ENCODE results near the gene GRIN2C. TPM values are rescaled to one million over a fixed set of nuclear protein-coding genes. Genes with fewer than 3 reads are reported as not detected.

The GRIN2C gene
- total RNA-seq, 1 experiment from 2014 or later, result not detected

DNA sequence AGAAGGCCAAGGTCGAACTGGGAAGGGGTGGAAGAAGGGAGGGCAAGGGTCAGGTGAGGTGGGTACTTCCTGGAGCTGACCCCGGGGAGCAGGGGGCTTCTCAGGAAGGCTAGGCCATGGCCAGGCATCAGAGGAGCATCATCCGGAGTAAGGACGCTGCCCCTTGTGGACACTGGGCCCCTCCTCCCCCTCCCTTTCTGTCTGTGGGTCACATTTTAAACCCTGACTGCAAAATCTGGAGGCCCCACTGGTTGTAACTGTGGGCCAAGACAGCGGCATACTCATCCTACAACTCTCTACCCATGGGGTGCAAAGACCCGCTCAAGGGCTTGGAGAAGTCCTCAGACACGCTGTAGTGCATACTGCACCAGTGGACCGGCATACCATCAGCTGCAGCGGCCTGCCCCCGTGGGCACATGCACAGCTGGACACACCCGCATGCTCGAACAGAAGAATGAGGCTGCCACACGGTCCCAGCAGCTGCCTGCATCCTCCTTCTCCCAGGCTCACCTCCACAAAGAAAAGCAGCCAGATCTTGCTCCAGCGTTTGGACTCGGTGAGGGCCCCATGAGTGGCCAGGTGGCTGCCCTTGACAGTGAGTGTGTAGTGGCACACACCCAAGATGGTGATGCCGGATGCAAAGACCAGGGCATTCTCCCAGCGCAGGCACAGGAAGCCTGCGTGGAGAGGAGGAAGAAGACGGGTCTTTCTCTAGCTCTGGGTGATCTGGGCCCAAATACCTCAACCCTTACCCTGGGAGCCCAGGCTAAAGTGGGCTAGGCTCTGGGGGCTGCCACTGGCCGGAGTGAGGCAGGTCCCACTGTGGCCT lies 32.5 kb upstream of the GRIN2C start:
- Histone ChIP-seq H3K9me3 (replicated peaks) (no peaks in the 10 kb centered on the region), H3K27ac (no peak overlapping the region), H3K36me3 (no peaks in the 10 kb centered on the region), H3K4me1 (no peaks in the 10 kb centered on the region), H3K27me3 (peaks cover 62% of the 10 kb centered on the region), H3K4me3 (no peak overlapping the region)
- DNase-seq, result no peak

GRCh38 chr17:74890554-74890953 lies 30.9 kb upstream of the GRIN2C start:
- Histone ChIP-seq H3K27ac (no peak overlapping the region), H3K4me1 (no peaks in the 10 kb centered on the region), H3K36me3 (no peaks in the 10 kb centered on the region), H3K9me3 (replicated peaks) (no peaks in the 10 kb centered on the region), H3K27me3 (peaks cover 56% of the 10 kb centered on the region), H3K4me3 (no peak overlapping the region)
- no peak for DNase-seq

DNA sequence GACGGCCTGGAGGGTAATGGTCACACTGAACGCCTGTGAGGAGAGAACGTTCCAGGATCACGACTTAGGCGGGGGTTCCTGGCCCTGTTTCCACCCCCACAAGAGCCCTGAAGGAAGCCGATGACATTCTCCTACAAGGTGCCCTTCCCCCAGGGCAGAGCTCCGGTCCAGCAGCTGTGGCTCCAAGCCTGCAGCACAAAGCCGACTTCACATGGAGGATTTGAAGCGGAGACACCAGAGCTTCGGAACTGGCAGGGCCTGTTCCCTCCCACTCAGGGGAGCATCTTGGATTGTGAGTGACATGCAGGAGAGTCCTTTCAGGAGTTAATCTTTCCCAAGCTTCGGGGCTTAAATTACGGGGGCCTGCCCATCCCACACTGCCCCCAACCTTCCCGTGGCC lies 28.8 kb upstream of the GRIN2C start:
- H3K4me1 ChIP-seq, result no peaks in the 10 kb centered on the region
- H3K27me3 ChIP-seq, result peaks cover 52% of the 10 kb centered on the region
- no peak overlapping the region for H3K27ac ChIP-seq
- H3K9me3 ChIP-seq (replicated peaks), result no peaks in the 10 kb centered on the region
- DNase-seq, result no peak
- no peak overlapping the region for H3K4me3 ChIP-seq
- no peaks in the 10 kb centered on the region for H3K36me3 ChIP-seq

DNA sequence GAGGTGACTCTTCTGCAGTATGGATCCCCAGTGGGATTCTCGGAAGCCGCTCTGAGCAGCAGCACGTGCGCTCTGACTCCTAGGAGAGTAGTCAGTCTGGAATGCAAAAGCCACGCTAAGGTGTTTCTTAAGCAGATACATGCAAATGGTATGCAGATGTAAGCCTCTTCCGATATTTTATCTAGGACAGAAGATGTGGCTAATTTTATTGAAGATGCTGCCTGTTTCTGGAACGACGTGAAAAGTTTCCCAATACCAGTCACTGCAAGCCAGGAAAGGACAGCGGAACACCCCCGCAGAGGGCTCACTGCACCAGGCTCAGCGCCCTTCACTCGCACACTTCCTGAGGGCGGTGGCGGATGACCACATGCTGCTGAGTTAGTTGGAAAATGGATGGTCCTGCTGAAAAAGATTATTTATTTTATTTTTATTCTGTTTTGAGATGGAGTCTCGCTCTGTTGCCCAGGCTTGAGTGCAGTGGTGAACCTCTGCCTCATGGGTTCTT lies 23.6 kb upstream of the GRIN2C start:
- Histone ChIP-seq H3K27ac (no peak overlapping the region), H3K9me3 (replicated peaks) (no peaks in the 10 kb centered on the region), H3K4me3 (no peak overlapping the region), H3K36me3 (no peaks in the 10 kb centered on the region), H3K27me3 (peaks cover 53% of the 10 kb centered on the region), H3K4me1 (no peaks in the 10 kb centered on the region)
- DNase-seq, result no peak

DNA sequence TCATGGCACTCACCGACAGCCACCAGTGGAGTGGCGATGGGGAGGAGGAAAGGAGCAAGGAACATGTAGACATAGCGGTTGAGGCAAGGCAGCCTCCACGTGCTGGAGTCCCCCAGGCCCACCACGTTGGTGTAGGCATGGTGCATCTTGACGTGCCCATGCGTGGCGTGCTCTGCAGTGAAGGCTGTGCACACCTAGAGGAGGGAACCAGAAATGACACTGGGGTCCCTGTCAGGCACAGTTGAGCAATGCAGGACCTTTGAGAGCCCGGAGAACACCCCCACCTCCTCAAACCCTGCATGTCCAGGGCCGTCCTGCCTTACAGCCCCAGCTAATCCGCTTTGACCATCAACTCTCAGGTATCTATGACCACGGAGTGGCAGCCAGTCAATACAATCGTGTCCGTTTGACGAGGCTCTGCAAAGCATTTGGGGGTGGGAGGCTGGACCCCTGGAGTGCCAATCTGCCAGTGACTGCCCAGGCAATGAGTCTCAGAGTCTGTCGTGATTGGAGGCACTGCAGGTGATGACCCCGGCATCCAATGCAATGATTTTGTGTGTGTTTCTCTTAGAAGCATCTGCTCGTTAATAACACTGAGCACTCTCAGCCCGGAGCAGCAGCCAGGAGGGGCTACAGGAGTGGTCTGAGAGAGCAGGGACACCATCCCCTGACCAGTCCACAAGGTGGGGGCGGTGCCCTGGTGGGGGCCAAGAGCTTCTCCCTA lies 23.0 kb upstream of the GRIN2C start:
- H3K4me1 ChIP-seq, result no peaks in the 10 kb centered on the region
- no peak overlapping the region for H3K4me3 ChIP-seq
- no peak for DNase-seq
- H3K36me3 ChIP-seq, result no peaks in the 10 kb centered on the region
- H3K27ac ChIP-seq, result no peak overlapping the region
- peaks cover 53% of the 10 kb centered on the region for H3K27me3 ChIP-seq
- H3K9me3 ChIP-seq (replicated peaks), result no peaks in the 10 kb centered on the region

DNA sequence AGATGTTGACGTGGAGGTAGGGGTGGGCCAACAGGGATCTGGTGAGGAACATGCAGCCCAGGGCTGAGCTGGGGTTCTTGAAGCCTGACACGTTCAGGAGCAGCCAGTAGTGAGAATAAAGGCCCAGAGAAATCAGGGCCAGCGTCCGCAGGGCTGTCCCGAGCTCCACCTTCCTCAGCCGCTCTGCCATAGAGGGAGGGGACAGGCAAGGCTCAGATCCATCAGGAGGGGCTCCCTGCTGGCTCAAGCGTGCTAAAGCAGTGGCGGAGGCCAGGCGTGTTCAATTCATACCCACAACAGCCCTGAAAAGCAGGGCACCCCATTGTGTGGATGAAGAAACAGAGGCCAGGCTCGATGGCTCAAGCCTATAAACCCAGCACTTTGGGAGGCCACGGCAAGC lies 21.4 kb upstream of the GRIN2C start:
- DNase-seq, result no peak
- Histone ChIP-seq H3K36me3 (no peaks in the 10 kb centered on the region), H3K4me3 (no peak overlapping the region), H3K4me1 (no peaks in the 10 kb centered on the region), H3K27ac (no peak overlapping the region), H3K27me3 (peaks cover 46% of the 10 kb centered on the region), H3K9me3 (replicated peaks) (no peaks in the 10 kb centered on the region)

- Histone ChIP-seq H3K4me3 (no peak overlapping the region), H3K4me1 (no peaks in the 10 kb centered on the region), H3K36me3 (no peaks in the 10 kb centered on the region), H3K27me3 (peaks cover 45% of the 10 kb centered on the region), H3K9me3 (replicated peaks) (no peaks in the 10 kb centered on the region), H3K27ac (no peak overlapping the region)
- DNase-seq, result no peak
These were observed 19.6 kb upstream of the GRIN2C start for GRCh38 chr17:74879308-74879707.

DNA sequence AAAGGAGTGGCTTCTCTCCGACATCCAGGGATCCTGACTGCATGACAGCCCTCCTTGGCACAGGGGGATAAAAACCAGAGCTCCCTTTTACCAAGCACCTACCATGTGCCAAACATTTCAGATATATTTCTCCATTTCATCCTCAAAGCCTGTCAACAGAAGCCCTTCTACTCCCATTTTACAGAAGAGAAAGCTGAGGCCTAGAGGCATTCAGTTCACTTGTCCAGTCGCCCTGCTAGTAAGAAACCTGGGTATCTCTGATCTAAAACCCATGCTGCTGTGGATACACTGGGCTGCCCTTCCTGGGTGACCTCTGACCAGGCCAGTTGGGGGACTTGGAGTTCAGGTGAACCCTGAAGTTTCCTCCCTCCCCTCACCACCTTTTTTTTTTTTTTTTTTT lies 19.0 kb upstream of the GRIN2C start:
- Histone ChIP-seq H3K27ac (no peak overlapping the region), H3K9me3 (replicated peaks) (no peaks in the 10 kb centered on the region), H3K4me3 (no peak overlapping the region), H3K27me3 (peaks cover 42% of the 10 kb centered on the region), H3K36me3 (no peaks in the 10 kb centered on the region), H3K4me1 (peaks cover 3% of the 10 kb centered on the region)
- no peak for DNase-seq

DNA sequence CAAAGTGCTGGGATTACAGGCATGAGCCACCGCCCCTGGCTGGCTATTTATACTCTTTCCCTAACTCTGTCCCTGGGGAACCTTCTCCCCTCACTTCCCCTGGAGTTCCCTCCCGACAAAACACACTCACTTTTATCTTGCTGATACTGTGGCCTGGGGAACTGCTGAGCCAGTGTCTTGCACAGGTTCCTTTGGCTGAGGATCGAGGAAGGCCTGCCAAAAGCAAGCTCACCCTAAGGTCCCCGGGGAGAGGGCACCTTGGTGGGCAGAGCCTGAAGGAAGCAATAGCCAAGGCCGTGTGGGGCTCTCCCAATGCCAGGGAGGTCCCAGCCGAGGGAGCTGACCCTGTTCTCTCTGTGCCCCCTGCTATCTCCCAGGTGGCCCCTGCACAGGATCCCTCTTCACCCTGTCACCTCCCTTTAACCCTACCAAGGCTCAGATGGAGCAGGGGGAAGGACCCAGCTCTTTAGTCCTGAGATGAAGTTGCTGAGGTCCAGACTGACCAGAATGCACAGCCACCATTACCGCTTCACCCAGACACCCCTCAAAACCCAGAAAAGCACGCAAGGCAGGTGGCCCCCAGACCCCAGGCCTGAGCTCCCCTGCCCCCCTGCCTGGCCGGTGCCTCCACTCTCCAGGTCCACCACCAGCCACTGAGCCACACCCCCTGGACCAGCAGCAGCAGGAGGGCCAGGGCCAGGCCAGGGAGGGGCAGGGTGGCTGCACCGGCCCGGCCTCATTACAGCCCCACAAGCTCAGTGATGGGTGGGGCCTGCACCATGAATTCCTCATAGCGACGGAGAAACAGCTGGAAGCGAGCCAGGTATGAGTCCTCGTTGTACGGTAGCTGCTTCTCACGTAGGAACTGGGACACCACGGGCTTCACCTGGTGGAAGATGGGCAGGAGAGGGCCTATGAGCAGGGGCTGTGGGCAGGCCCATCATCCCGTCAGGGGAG lies 18.2 kb upstream of the GRIN2C start:
- no peak overlapping the region for H3K27ac ChIP-seq
- H3K9me3 ChIP-seq (replicated peaks), result no peaks in the 10 kb centered on the region
- H3K27me3 ChIP-seq, result peaks cover 42% of the 10 kb centered on the region
- peaks cover 3% of the 10 kb centered on the region for H3K4me1 ChIP-seq
- H3K36me3 ChIP-seq, result no peaks in the 10 kb centered on the region
- no peak for DNase-seq
- H3K4me3 ChIP-seq, result no peak overlapping the region

DNA sequence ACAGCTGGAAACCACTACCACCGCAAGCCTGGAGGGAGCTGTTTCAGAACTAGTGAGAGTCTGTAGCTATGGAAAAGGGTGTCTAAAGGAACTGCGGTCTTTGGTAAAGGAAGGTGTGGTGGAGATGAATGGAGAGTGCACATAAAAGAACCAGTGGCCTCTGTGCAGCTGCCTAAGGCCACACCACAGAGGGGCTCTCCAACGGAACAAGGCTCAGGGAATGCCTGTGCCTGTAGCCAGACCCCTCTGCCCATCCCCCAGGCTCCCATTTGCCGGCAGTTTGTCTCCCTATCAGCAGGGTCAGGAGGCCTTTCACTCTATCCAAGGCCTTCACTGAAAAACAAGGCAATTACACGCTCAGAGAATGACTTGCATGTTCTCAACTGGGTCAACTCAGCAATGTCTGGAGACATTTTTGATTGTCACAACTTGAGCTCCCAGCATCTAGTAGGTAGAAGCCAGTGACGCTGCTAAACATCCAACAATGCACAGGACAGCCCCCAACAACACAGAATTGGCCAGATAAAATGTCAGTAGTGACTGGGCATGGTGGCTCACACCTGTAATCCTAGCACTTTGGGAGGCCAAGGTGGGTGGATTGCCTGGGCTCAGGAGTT lies 16.4 kb upstream of the GRIN2C start:
- H3K27me3 ChIP-seq, result peaks cover 33% of the 10 kb centered on the region
- peaks cover 3% of the 10 kb centered on the region for H3K4me1 ChIP-seq
- no peaks in the 10 kb centered on the region for H3K36me3 ChIP-seq
- no peak overlapping the region for H3K27ac ChIP-seq
- no peaks in the 10 kb centered on the region for H3K9me3 ChIP-seq (replicated peaks)
- H3K4me3 ChIP-seq, result no peak overlapping the region
- DNase-seq, result no peak

DNA sequence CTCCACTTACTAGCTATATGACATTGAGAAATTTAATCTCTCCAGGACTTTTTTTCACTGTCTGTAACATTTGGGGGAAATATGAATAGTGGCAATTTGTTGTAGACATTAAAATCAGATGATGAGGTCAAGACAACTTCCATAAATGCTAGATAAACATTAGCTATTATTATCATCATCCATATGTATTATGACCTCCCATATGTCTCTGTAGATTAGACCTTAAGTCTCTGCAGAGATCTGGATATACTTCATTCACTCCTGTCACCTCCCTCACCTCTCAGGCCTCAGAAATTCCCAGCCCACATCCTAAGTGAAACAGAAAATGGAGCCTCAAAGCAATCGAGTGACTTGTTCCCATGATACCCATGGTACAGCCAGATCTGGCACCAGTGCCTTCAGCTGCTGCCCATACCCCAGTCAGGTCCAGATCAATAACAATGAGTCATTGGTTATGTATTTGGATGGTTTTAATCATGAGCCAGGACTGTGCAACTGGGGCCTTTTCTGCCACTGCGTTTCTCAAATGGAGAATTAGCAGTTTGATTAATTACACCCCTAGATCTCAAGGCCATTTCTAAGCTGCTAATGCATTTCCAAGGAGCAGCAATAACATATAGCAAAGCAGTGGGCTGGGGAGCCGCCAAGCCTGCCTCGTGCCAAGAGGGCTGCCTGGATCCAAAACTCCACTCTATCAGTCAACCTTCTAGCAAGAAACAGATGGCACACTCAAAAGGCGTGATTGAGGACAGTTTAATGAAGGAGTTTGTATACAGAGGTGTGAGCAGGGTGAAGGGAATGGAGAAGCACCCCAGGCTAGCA lies 15.7 kb upstream of the GRIN2C start:
- H3K27ac ChIP-seq, result no peak overlapping the region
- no peaks in the 10 kb centered on the region for H3K36me3 ChIP-seq
- peaks cover 25% of the 10 kb centered on the region for H3K27me3 ChIP-seq
- H3K4me1 ChIP-seq, result peaks cover 3% of the 10 kb centered on the region
- H3K4me3 ChIP-seq, result no peak overlapping the region
- DNase-seq, result no peak
- H3K9me3 ChIP-seq (replicated peaks), result no peaks in the 10 kb centered on the region

- DNase-seq, result no peak
- H3K4me3 ChIP-seq, result no peak overlapping the region
- no peak overlapping the region for H3K27ac ChIP-seq
- H3K36me3 ChIP-seq, result no peaks in the 10 kb centered on the region
- H3K4me1 ChIP-seq, result peaks cover 3% of the 10 kb centered on the region
- H3K27me3 ChIP-seq, result peaks cover 22% of the 10 kb centered on the region
- no peaks in the 10 kb centered on the region for H3K9me3 ChIP-seq (replicated peaks)
These were observed 14.9 kb upstream of the GRIN2C start for GRCh38 chr17:74874615-74875037.

DNA sequence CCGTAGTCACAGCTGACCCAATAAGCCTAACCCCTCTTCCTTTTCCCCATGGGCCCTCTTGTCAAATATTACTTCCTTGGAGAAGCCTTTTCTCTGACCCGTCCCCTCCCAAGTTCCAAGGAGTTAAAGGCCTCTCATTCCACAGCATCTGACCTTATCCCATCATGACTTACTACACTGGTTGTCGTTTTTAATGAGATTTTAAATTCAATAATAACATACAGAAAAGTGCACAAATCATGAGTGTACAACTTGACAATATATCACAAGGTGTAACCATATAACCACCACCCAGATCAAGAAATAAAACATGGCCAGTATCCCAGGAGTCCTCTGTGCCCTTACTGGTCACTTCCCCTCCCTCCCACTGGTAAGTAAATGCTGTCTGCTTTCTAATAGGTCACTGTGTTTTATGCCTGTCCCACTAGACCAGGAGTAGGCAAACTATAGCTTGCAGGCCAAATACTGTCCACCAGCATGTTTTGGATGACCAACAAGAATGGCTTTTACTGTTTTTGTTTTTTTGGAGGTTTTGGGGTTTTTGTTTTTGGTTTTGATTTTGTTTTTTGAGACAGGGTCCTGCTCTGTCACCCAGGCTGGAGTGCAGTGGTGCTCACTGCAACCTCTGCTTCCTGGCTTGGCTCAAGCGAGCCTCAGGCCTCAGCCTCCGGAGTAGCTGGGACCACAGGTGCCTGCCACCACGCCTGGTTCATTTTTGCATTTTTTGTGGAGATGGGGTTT lies 14.4 kb upstream of the GRIN2C start:
- no peaks in the 10 kb centered on the region for H3K9me3 ChIP-seq (replicated peaks)
- peak in 1 of 2 experiments; percentile 57 for DNase-seq
- H3K27me3 ChIP-seq, result peaks cover 16% of the 10 kb centered on the region
- H3K4me1 ChIP-seq, result peaks cover 3% of the 10 kb centered on the region
- H3K4me3 ChIP-seq, result peak overlapping the region; percentile 68
- H3K36me3 ChIP-seq, result no peaks in the 10 kb centered on the region
- H3K27ac ChIP-seq, result peak overlapping the region; percentile 63

All from SJCRH30 (cell line).